Measurements from ENCODE around the gene PCDH12.

Gene PCDH12

DNA sequence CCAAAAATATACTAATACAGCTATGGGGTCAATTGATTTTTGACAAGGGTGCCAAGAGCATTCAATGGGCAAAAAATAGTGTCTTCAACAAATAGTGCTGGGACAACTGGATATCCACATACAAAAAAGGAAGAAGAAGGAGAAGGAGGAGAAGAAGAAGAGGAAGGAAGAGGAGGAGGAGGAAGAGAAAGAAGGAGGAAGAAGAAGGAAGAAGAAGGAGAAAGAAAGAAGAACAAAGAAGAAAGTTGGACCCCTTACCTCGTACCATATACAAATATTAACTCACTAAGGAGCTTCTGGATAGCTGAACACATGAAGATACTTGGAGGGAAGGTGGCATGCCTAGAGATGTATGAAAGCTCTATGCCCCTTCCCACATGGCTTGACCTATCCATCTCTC is 51.5 kb downstream of the PCDH12 start:
- no peak for DNase-seq

DNA sequence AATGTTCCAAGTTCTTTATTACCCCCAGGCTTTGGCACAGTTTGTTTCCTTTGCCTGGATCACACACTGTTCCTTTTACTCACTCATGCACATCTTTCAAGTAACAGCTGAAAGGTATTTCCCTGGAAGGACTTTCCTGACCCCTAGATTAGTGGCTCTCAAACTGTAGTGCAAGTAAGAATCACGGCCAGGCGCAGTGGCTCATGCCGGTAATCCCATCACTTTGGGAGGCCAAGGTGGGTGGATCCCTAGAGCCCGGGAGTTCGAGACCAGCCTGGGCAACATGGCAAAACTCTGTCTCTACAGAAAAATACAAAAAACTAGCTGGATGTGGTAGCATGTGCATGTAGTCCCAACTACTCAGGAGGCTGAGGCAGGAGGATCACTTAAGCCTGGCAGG is 53.5 kb downstream of the PCDH12 start:
- DNase-seq: no peak

DNA sequence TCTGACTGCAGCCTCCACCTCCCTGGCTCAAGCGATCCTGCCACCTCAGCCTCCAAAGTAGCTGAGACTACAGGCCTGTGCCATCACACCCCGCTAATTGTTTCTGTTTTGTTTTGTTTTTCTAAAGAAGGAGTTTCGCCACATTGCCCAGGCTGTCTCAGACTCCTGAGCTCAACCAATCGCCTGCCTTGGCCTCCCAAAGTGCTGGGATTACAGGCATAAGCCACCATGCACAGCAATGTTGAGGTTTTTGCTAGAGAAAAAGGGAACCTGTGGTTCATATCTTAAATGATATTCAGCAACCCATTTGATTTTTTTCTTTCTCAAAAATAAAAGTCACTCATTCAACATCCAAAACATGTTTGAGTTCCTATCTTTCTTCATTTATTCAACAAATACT is 54.7 kb downstream of the PCDH12 start:
- DNase-seq: peak; percentile 57

DNA sequence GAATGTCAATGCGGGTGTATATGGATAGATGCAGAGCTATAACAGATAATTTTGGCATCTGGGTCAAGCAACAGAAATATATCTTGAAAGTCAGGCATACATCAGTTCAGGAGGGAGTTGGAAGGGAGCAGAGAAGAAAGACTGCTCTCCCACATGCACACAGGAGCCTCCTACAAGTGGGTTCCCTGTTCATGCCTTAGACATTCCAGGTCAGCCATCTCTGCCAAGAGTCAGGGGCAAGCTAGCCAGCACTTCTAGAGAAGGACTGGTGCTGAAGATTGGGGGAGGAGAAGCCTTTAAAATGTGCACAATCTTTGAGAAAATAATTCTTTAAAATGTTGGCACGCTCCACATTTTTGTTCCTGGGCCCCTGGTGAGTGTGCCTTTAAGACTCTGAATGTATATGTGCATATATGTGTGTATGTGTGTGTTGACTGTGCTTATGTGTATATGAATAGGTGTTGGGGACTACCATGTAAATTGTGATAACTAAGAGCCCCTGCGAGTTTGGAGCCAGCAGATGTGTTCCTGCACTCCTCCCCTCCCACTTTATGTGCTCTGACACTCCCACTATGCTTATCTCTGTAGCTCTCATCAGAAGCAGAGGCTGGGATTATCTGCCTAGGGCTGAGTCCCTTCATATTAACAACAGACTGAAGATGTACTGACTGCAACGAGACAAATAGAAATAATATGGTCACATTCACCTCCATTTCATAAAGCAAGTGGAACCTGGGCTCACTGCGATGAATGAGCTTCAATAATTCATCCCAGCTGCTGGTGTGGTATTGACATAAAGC is 55.8 kb downstream of the PCDH12 start:
- peak; percentile 48 for DNase-seq

DNA sequence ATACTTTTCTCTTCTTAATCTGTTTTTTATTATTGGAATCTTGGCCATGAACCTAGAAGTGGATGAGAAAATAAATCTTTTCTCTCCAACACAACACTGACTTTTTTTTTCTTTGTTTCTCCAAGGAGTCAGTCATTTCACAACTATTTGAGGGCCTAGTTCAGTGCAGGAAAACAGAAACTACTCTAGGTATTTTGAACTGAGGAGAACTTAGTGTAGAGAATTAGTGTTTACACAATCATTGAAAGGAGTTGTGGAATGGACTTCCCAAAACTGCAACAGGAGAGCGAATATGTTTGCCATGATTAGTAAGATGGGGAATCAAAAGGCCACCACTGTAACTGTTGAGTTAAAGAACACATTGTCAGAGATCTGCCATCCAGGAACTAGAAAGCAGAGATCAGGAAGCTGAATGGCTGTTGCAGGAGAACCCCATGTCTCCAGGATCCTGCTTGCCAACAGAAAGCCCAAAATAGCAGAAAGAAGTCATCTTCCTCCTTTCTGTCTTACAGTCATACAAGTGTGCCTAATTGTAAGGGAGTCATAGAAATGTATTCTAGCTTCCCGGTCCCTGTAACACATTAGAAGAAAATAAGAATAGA is 59.5 kb downstream of the PCDH12 start:
- DNase-seq: no peak

DNA sequence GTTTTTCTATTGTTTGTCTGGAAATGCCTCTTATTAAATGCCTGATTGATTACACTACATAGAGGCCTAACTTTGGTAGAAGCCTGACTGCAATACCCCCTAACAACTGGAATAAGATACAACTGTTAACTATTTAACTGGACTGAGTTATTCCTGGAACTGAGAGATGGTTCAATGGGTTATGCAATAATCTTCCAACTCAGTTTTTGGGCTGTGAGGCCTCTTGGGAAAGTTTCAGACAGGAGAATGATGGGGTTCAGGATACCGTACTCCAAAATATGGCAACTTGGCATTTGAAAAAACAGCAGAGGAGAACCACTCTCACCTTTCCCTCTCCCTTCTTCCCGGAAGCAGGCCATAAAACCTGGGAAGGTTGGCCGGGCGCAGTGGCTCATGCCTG is 60.6 kb downstream of the PCDH12 start:
- DNase-seq: no peak
